ENCODE measurements around the gene TAGAP. TPM values are rescaled to one million over a fixed set of nuclear protein-coding genes. Genes with fewer than 3 reads are reported as not detected.

The TAGAP gene
- total RNA-seq, 1 experiment from 2014 or later: not detected

DNA sequence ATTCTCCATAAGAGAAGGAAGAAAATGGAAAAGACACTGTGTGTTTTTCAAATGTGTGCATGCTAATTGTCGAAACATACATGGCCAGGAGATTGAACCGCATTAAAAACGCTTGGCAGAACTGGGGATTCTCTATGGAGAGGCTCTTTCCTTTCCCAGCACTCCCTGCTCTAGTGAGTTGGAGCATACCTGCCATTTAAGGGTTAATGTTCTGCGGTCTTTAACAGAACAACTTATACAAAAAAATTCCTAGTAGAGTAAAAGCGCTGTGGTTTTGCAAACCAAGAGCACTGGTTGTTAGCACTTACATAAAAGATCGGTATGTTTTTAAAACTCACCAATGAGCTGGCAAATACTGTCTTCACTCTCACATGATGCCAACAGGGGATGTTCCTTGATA, 1.5 kb downstream of the TAGAP start:
- Histone ChIP-seq H3K56ac (ENCODE audit: insufficient read length, low read depth, low read length) (no peak overlapping the region), H3K27ac (ENCODE audit: insufficient read length, low read depth, low read length) (no peak overlapping the region), H3K14ac (ENCODE audit: insufficient read depth, low read length) (no peak overlapping the region), H3K27me3 (ENCODE audit: insufficient read depth, low read length) (no peaks in the 10 kb centered on the region), H2BK120ac (ENCODE audit: low read depth, low read length, poor library complexity, severe bottlenecking) (no peak overlapping the region), H3T11ph (ENCODE audit: low read length) (no peak overlapping the region), H4K20me1 (ENCODE audit: control insufficient read depth, insufficient read depth, insufficient read length) (no peaks in the 10 kb centered on the region), H2BK15ac (ENCODE audit: low read depth, low read length) (no peak overlapping the region), H3K4me1 (ENCODE audit: insufficient read depth, low read length) (no peaks in the 10 kb centered on the region), H3K79me2 (ENCODE audit: insufficient read depth, low read length) (no peaks in the 10 kb centered on the region), H3K23ac (ENCODE audit: insufficient read length, low read depth, low read length) (no peak overlapping the region), H4K8ac (replicated peaks; ENCODE audit: insufficient read length, low read depth, low read length) (no peak overlapping the region), H3K4ac (ENCODE audit: low read depth, low read length) (no peak overlapping the region), H2BK20ac (ENCODE audit: low read depth, low read length, poor library complexity, severe bottlenecking) (no peak overlapping the region), H3K18ac (ENCODE audit: insufficient read length, low read depth, low read length) (no peak overlapping the region), H3K4me2 (ENCODE audit: insufficient read depth, insufficient read length, low read length) (no peak overlapping the region), H2AFZ (ENCODE audit: low read length) (no peak overlapping the region), H3K9me3 (ENCODE audit: control insufficient read depth, low read depth, low read length) (no peaks in the 10 kb centered on the region), H2BK5ac (ENCODE audit: insufficient read length, low read length) (no peak overlapping the region), H2BK12ac (ENCODE audit: insufficient read length, low read depth, low read length) (no peak overlapping the region), H3K9ac (ENCODE audit: extremely low read depth, insufficient read length, low read length) (no peak overlapping the region), H3K23me2 (ENCODE audit: insufficient read length, low read depth, low read length, poor library complexity, severe bottlenecking) (no peaks in the 10 kb centered on the region), H4K91ac (ENCODE audit: insufficient read length, low read depth, low read length) (no peak overlapping the region), H3K79me1 (ENCODE audit: insufficient read depth, low read depth, low read length, poor library complexity, severe bottlenecking) (no peaks in the 10 kb centered on the region), H4K5ac (ENCODE audit: insufficient read length, low read depth, low read length) (no peak overlapping the region), H2AK5ac (ENCODE audit: insufficient read length, low read length) (no peak overlapping the region)
- TF ChIP-seq, protein P1, sequence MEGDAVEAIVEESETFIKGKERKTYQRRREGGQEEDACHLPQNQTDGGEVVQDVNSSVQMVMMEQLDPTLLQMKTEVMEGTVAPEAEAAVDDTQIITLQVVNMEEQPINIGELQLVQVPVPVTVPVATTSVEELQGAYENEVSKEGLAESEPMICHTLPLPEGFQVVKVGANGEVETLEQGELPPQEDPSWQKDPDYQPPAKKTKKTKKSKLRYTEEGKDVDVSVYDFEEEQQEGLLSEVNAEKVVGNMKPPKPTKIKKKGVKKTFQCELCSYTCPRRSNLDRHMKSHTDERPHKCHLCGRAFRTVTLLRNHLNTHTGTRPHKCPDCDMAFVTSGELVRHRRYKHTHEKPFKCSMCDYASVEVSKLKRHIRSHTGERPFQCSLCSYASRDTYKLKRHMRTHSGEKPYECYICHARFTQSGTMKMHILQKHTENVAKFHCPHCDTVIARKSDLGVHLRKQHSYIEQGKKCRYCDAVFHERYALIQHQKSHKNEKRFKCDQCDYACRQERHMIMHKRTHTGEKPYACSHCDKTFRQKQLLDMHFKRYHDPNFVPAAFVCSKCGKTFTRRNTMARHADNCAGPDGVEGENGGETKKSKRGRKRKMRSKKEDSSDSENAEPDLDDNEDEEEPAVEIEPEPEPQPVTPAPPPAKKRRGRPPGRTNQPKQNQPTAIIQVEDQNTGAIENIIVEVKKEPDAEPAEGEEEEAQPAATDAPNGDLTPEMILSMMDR (conservative IDR thresholded peaks at IDR 0.05): no peak
- no peak overlapping the region for H3K4me3 Mint-ChIP-seq
- H3K9me3 Mint-ChIP-seq: no peaks in the 10 kb centered on the region
- no peaks in the 10 kb centered on the region; the same call in 1 of the 2 replicates for H3K27me3 Mint-ChIP-seq (ENCODE audit: low read depth)
- WGBS (ENCODE audit: extremely low coverage, insufficient read length, low lambda C conversion rate): no CpG with 5 or more reads among the region's 6 CpGs
- H3K4me1 Mint-ChIP-seq: peaks cover 12 to 15% of the 10 kb centered on the region in 2 experiments
- no peaks in the 10 kb centered on the region for H3K36me3 Mint-ChIP-seq (ENCODE audit: insufficient read depth in 1 of 3, low read depth in 3 of 3)
- no peak overlapping the region for H3K27ac Mint-ChIP-seq
- DNase-seq: no peak

Measured in H9 (cell line).